Brain pericyte (primary cell): ENCODE data around the gene TOM1L2.
"Not testable (repeated sequence)": the region's sequence is repeated elsewhere in the genome, so short reads cannot be mapped to it uniquely, and the experiment has no call there.

Source experiments
- DNase-seq: peaks from one replicate; pipeline ENCODE4 v3.0.0-alpha.2; 2012; ENCODE audit warnings: low read depth, low spot score

The TOM1L2 gene

DNA sequence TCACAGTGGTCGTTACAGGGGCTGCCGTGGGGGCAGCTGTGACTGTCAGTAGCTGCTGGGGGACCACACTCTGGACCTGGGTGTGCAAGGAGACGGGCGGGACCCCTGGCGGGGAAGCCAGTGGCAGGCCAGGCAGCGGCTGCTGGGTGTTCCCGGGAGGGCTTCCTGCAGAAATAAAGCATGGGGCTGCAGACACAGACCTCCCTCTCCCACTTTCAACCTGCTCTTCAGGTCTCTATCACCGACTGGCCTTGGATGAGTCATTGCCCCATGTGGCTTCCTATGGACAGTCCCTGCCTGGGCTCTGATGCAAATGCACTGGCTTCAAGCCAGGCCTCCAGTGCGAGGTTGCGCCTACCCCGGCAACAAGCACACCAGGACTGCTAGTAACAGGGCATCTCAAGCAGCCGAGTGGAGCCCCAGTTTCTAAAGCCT is 152.6 kb downstream of the TOM1L2 start:
- DNase-seq = peak; percentile 76

DNA sequence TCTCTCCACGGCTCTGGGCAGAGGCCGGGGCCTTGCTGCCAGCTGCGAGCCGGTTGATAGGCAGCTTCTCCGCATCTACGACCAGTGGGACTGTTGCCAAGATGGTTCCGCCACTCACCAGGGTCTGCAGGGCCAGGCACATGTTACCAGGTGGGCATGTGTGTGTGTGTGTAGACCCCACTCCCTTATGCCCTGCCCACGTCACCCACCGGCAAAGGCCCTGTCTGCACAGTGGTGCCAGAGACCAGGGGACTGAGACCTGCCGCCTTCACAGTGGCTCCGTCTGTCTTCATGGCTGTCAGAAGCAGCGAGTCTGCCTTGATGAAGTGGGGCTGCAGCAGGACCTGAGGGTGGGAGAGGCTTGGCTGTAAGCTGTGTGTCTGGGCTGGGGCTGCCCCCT is 153.1 kb downstream of the TOM1L2 start:
- DNase-seq = no peak

DNA sequence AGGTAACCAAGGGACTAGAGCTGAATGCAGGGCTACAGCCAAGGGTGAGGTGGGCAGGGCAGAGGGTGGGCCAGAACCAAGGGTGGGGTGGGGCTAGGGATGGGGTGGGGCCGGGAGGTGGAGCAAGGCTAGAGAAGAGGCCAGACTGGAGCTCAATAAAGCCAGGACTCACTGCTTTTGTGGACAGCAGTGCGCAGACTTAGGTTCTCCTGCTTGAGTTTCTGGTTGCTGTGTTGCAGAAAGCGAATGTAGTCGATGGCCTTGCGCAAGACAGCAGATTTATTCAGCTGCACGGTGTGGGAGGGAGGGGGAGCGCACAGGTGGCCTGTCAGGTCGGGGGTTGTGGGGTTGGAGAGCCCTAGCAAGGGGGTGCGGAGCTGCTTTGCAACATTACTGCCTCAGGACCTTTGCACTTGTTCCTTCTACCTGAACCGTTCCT is 154.1 kb downstream of the TOM1L2 start:
- no peak for DNase-seq

DNA sequence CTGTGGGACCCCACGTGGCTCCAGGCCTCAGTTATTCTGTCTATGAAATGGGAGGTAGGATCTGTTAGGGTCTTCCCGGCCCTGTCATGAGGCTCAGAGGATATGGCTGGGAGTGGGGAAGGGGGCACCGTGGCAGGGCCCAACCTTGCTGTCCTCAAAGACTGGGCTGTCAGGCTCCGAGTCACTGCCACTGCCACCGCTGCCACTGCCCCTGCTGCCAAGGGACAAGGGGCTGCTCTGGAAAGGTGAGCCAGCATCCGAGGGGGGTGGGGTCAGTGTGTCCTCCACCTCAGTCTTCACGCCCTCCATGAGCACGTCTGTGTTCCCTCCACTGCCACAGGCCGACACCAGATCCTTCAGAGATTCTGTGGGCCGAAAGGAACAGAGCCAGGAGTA is 154.7 kb downstream of the TOM1L2 start:
- no peak for DNase-seq

DNA sequence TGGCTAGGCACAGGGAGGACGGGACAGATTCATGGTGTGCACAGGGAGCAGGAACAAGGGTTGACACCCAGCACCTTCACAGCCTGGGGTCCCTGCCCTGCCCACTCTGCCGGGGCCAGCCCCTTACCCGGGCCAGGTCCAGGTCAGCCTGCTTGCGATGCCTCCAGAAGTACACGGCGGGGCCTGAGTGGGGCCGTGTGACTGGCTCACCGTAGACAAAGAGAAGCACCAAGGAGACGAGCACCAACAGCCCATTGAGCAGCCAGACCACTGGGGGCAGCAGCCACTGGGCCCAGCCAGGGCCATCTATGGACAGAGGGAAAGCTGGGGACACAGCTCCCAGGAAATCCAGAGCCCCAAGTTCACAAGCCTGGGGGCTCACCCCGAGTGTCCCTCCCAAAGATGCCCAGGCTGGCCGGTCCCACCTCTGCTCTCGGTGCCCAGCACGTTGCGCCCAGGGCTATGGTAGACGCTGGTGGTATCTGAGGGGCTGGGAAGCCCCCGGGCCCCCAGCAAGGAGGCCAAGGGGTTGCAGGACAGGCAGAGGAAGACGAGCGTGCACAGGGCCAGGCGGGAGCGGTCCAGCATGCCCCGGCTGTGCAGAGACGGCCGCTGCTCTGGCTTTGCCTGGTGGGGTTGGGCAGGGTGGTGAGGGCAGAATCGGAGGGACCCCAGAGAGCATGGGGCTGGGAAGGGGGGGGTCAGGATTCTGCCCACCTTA is 155.2 kb downstream of the TOM1L2 start:
- no peak for DNase-seq

DNA sequence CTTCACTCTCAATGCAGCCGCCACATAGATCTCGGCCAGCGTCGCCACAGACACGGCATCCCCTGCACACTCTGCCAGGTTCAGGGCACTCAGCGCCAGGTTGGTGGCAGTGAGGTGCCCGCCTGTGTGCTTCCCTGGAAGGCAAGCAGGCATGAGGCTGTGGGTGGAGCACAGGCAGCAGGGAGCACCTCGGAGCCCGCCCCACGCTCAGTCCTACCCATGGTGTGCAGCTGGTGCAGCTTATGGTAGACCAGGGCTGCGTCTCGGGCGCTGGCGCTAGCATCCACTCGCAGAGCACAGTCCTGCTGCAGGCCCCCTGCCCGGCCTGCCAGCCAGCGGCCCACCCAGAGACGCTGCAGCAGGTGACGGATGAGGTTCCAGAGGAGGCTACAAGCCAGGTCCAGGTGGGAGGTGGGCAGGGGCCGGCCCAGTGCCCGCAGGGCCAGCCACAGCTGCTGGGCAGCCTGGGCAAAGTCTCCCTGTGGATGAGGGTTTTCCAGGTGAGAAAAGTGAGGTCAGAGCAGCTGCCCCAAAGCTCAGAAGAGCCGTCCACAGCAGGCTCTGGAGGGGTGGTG is 155.9 kb downstream of the TOM1L2 start:
- DNase-seq = no peak

DNA sequence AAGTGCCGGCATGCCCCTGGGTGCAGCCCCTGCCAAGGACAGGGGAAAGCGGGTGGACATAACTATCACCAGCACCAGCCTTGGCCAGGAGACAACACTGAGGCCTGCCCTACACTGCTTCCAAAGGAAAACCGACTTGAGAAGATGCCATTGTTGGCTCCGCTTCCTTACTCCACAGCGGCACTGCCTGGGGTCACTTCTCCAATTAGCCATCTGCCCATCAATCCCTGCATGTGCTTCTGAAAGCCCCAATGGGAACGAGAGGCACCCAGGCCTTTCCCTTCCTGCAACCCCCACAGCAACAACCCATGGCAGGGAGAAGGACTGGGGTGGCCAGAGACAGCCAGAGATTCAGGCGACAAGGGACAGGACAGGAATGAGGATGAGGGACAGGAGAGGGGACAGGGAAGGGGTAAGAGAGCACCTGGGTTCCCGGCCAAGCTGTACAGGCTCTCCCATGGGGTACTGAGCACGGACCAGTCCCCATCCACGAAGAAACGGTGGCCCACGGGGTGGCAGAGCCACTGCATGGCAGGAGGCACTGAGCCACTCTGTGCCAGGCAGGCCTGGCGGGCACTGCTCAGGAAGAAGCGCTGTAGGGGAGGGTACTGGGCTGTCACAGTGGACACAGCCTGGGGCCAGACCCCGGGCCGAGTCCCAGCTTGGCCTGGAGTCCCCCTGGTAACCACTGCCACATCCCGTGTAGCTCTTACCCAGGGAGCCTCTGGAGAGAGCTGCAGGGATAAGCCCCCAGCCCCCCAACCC is 156.6 kb downstream of the TOM1L2 start:
- DNase-seq = no peak

DNA sequence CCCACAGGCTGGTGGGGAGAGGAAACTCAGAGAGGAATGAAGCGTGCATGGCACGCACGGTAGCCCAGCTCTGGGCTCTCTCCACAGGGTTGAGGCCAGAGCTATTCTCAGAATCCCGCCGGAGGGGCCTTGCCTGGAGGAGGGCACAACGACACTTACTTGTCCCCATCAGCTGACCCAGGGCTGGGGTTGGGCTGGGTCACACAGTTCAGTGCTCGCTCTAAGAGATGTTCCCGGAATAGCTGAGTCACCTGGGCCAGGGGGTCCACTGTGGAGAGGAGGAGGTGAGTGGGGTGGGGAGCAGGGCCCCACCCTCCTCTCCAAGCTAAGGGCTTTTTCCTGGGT is 157.2 kb downstream of the TOM1L2 start:
- no peak for DNase-seq

DNA sequence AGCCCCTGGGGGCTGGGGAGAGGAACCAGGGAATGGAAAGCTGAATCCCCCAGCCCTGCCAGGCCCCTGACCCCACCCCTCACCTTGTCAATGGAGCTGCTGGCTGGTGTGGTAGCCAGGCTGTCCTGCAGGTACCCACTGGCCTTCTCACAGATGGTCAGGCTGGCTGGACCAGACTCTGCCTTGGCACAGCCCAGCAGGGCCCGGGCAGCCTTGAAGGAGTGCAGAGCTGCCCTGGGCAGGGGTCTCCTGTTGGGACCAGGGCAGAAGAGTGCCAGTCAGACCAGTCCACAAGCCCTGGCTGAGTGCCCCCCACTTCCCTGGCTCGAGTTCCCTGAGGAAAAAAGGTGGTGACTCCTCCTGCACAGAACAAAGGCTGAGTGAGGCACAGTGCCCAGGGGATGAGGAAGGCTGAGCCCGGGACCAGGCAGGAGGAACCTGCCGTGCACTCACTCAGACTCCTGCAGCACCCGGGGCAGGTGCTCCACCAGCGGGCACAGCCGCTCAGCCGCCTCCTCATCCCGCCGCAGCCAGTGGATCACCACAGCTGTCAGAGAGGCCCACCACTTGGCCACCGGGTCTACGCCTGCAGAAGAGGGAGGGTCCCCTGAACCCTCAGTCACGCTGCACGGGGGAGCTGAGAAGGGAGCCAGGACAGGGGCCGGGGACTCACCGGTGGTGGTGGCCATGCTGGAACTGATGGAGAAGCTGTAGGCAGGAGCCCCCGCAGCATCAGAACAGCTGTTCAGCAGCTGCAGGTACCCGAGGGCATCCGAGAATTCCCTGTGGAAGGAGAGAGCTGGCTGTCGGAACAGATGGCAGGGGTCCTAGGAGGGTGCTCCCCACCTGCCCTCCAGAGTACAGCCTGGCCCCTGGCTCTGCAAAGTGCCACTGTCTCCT is 157.8 kb downstream of the TOM1L2 start:
- no peak for DNase-seq

DNA sequence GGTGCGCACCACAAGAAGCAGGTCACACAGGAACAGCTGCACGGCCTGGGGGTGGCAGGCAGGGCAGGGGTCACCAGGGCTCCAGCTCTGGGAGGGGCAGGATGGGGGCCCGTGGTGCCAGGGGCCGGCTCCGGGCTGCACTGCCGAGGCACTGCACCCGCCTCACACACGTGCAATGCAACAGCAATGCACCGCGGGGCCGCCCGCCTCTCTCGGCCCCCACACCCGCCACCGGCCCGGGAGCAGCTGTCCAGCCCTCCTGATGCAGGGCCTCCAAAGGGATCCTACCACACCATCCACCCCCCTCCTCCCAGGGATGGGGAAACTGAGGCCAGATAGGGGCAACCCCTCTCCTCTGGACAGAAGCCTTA is 158.5 kb downstream of the TOM1L2 start:
- no peak for DNase-seq

DNA sequence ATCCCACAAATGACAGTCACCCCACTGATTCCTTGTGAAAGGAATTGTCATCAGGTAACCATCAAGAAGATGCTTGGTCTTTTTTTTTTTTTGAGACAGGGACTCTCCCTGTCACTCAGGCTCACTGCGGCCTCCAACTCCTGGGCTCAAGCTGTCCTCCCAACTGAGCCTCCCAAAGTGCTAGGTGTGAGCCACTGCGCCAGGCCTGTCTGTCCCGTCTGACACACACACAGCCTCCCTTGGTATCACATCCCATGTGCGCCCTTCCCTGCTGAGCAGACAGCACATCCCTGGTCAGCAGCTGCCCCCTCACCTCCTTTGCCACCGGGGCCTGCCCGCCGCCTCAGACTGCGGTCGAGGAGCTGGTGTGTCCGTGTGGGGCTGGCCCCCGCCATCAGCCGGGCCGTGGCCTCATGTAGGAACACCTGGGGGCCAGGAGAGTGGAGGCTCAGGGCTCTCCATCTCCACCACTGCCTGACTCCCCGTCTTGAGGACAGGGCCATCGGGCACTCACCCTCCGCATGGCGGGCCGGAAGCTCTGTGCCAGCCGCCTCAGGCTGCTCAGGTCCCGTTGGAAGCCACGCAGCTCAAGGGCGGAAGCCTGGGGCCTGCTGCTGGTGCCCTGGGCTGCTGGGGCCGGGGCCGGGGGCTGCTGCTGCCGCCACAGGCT is 159.0 kb downstream of the TOM1L2 start:
- DNase-seq = no peak

DNA sequence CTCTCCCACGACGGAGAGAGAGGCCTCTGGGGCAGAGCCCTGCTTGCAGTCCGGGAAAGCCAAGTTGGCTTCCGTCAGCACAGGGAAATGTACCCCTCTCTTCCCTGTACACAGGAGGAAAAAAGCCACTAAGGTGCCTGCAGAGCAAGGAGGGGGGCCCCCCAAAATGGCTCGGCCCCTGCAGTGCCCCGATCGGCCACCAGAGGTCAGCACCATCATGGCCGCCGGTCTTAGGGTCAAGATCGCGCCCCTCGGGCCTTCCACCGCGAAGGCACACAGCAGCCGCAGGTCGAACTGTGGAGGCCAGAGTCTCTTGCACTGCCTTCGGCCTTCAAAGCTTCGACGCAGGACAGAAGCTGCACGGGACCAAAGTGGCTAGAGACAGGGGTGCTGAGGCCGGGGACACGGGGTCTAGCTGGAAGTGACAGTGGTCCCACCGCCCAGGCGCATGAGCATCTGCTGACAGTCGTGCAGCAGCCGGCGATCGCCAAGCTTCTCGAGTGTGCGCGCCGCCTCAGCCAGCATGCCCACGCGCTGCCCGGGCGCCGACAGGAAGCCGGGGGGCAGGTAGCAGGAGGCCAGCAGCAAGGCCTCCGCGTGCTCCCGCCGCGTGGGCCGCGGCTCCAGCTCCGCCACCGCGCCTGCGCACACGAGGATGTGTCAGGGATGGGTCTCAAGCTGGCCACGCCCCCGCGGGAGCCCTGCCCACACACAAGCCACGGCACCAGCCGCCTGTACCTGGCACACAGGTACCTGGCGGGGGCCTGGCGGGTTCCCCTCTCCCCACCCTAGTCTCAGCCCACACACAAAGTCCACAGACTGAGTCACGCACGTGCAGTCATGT is 159.8 kb downstream of the TOM1L2 start:
- no peak for DNase-seq

DNA sequence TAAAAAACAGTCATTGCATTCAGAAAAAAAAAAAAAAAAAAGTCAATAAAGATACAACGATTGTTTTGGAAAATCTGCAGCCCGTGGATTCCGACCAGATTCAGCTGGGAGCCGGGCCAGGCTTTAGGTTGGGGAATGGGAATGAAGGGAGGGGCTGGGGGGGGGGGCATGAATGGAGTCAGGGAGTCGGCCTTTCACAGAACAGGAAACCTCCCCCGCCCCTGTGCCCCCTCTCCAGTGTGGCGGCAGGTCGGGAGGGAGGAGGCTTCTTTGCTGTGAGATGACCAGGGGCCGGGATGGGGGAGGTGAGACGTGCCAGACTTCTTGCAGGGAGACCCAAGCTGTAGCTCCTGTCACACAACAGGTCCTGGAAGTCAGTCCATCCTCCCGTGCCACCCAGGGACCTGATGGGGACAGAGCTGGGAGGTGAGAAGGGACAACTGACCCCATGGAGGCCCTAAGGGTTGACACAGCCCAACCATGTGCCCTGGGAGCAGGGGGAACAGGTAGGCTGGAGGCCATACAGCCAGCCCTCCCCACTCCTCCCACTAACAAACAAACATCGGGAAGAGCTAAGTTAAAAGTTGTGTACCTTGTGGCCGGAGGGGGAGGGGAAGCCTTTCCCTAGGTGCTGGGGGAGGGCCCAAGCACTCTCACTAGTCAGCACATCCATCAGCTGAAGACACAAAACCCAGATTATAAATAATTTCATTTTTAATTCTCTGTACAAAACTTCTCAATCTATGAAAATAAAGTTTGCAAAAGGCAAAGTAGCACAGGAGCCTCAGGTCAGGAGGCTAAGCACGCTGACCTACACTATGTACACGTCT is 160.6 kb downstream of the TOM1L2 start:
- DNase-seq = no peak

DNA sequence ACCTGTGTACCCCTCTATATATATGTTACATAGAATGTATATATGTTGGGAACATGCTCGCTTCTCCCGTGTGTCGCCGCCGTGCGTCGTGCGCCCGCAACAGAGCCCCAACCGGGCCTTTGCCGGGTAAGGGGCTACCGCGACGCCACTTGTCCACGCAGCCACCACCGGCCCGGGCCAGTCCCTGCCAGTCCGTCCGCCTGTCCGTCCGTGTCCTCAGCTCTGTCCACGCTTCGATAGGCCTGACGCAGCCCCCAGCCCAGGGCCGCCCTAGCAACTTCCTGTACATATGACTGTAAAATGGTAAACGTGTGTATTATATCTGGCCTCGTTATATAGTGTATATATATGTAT is 161.3 kb downstream of the TOM1L2 start:
- DNase-seq = no peak

DNA sequence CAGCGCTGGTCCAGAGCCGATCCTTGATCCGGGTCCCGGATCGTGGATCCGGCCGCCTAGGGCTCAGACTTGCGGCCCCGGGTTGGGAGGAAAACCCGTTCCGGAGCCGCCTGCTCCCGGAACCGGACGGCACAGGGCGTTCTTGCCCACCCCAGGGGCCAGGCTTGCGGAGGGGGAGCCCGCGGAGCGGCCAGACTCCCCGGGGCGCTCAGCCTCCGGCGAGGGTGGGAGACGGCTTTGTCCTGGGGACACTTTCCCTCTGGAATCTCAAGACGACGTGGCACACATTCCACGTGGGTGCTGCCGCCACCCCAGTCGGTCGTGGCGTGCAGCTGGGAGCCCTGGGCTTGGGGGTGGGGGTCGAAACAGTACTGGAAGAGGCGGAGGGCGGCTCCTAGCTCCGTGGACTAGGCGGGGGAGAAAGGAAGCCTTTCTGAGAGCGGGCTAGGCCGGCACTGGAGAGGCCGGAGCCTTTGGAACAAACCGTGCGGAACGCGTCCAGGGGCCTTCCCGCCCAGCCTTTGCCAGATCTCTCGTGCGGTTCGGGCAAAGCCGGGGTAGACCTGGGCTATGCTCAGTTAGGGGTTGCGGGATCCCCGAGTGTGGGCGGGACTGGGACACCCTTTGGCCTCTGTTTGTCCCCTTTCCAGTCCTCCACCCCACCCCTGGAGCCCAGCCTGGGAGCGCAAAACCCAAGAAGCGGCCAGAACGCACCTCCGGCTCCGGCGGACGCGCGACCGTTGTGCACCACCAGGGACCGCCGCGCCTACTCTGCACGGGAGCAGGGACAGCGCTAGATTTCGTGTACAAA is 161.9 kb downstream of the TOM1L2 start:
- DNase-seq = peak; percentile 32

DNA sequence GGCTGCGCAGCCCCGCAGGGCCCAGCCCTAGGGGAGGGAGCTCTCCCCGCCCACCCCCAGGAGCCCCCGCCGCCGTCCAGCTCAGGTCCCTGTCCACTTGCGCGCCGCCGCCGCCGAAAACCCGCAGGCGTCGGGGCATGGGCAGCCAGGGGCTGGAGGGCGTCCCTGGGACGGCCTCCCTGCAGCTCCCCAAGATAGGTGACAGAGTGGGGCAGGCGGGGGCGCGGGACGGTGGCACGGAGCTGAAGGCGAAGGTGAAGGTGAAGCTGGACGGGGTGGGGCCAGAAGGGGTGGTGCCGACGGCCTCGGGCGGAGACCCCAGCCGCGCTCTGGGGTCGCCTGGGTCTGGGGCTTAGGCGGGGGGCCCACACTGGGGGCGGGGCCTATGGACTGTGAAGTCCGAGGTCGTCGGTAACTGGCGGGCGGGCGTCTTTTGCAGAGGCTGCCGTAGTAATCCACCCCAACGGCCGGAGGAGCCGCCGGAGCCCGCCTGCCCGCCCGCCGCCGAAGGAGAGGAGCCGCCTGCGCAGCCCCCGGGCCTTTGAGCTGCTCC is 162.6 kb downstream of the TOM1L2 start:
- no peak for DNase-seq

DNA sequence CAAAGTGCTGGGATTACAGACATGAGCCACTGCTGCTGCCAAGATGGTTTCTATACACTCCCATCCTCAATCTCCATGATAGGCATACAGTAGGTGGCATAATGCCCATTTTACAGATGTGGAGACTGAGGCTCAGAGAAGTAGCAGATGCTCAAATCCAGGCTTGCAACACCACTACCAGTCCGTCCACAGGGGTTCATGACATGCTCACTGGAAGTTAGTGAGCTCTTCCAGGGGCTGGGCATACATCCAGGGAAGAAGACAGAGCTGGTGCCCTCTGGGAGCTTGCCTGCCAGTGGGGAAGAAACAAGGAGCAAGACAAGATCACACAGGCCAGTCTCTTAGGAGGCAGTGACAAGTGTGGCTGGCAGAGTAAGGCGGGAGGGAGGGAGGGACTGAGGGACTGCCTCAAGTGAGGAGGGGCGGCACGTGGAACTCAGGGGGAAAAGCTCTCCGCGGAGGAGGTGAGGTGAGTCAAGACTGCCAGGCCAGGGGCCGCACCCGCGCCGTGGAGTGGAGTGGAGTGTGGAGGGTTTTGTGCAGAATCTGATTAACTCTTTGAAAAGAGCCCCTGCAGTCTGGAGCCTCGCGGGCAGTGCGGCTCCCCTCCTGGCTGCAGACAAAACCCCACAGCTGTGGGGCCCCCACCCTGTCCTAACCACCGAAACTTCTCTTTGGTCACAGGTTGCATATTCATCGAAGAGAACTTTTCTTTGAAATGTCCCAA is 163.3 kb downstream of the TOM1L2 start:
- no peak for DNase-seq

DNA sequence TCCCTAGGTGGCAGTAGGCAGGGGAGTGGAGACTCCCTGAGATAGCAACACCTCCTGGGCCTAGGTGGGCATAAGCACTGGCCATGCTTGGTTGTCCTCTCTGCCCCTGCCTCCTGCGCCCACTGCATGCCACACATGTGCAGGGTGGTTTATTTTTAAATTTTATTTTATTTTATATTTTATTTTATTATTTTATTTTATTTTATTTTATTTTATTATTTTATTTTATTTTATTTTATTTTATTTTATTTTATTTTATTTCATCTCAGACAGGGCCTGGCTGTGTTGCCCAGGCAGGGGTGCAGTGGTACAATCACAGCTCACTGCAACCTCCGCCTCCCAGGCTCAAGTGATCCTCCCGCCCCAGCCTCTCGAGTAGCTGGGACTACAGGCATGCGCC is 164.0 kb downstream of the TOM1L2 start:
- not testable (repeated sequence) for DNase-seq
